ENCODE measurements around the gene ABHD8.

DNA sequence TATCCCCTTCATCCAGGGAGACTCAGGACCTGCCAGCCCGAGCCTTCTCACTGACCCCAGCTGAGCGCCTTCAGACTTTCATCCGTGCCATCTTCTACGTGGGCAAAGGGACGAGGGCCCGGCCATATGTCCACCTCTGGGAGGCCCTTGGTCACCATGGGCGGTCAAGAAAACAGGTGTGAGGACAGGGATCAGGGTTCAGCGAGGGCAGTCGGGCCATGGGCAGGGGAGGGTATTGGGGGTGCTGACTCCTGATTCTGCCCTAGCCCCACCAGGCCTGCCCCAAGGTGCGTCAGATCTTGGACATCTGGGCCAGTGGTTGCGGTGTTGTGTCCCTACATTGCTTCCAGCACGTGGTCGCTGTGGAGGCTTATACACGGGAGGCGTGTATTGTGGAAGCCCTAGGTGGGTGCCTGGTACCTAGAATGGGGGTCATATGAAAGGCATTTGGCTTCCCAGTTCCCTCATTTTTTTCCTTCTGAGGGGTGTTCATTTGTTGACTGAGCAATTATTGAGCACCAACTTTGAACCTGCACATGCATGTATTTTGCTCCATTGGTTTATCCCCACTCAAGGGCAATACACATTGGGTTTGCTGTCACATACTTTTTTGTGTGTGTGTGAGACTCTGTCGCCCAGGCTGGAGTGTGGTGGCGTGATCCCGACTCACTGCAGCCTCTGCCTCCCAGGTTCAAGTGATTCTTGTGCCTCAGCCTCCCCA, 17.6 kb downstream of the ABHD8 start:
- no peak for TF ChIP-seq CTCF (conservative IDR thresholded peaks at IDR 0.05; ENCODE audit: low read depth in 2 of 2)
- TF ChIP-seq POLR2AphosphoS5 (IDR thresholded peaks at IDR 0.05; ENCODE audit: low read depth), result no peak
- no peak for TF ChIP-seq EZH2phosphoT487 (IDR thresholded peaks at IDR 0.05; ENCODE audit: unreplicated experiment)
